T-helper 9 cell (primary cell): ENCODE measurements around the gene HERC3.
A peak's percentile ranks its signal among the peaks of the same experiment; 100 is the strongest.

ENCODE experiments used
- DNase-seq: peaks from one replicate; pipeline ENCODE4 v3.0.0-alpha.2; 2020
- total RNA-seq, 2 donors: gene quantifications; one replicate each; lab custom pipeline; 2026; lab: John Stamatoyannopoulos, UW

HERC3 gene
- total RNA-seq = 2.1 to 7.2 reads per million in 2 donors

DNA sequence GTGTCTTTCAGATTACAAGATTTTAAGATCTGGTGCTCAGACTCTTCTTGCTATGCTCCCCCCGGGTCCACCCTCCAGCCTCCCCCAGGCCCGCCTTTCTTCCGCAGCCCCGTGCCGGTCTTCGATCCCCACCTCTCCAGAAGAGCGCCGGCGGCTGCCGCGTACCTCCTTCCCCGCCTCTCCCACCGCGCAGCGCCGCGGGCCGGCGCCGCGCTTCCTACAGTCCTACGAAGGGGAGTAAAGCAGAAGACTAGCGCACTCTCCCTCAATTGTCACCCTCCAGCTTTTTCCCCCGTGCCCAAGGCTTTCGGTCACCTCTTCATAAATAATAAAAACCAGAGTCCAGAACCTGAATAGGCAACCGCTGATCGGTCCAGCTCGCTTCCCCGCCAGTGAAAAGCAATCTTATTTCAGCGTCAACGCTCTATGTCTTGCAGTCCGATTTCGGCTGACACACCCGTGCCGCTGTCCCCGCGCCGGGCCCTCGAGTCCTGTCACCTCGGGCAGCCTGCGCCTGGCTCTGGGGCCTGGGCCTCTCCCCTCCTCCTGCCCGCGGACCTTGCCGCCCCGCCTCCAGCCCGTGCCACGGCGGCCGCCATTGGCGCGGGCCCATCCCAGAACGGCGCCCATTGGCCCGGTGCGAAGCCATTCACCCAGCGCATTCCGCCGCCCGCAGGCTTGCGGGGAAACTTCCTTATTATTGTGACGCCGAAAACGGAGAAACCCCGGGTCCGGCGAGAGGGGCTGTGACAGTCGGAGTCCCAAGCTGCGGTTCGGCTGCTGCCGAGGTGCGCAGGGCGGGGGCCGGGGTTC, at the start of gene HERC3:
Gene HERC3 (plus strand): TSS at position 694 of the 813 bp plus-strand sequence. CDS start 13,344 bp downstream, outside the sequence.
- DNase-seq = peak; percentile 84

DNA sequence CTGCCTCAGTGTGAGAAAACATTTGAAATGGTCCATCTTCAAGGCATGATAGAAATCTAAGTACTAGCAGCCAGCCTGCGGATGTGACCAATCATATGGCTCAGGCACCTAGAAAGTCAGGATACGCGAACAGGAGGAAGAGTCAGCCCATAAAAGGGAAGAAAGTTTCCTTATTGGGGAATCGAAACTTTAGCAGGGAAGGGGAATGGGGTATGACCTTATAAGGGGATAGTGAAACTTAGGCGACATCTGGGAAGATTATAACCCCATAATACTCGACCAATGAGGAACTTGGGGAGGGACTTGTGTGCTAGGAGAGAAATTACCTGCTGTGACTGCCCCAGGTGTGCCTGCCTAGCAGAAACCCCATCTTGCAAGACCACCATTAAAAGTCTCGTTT, 42.5 kb upstream of the HERC3 start:
- DNase-seq = no peak

DNA sequence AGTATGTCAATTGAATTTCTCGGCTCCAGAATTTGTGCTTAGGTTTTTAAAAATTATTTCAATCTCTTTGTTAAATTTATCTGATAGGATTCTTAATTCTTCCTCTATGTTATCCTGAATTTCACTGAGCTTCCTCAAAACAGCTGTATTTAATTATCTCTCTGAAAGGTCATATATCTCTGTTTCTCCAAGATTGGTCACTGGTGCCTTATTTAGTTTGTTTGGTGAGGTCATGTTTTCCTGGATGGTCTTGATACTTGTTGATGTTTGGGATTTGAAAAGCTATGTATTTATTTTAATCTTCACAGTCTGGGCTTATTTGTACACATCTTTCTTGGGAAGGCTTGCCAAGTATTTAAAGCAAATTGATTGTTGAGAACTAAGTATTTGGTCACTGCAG, 24.7 kb upstream of the HERC3 start:
- no peak for DNase-seq

DNA sequence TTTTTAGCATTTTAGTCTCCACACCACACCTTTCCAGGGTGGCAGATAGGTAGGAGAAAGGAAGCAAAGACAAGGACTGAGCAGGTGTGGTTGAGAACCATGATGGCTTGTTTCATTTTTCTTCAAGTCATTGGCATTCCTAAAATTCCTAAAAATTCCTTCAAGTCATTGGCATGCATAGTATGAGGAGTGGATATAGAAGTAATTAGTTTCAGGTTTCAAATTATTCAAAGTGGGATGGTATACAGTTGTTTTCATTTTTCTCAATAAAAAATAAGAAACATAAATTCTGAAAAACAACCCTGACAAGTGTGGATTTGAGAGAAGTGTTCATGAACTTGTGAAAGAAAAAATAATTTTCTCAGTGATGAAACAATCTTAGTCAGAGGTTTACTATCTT, 22.3 kb upstream of the HERC3 start:
- no peak for DNase-seq

DNA sequence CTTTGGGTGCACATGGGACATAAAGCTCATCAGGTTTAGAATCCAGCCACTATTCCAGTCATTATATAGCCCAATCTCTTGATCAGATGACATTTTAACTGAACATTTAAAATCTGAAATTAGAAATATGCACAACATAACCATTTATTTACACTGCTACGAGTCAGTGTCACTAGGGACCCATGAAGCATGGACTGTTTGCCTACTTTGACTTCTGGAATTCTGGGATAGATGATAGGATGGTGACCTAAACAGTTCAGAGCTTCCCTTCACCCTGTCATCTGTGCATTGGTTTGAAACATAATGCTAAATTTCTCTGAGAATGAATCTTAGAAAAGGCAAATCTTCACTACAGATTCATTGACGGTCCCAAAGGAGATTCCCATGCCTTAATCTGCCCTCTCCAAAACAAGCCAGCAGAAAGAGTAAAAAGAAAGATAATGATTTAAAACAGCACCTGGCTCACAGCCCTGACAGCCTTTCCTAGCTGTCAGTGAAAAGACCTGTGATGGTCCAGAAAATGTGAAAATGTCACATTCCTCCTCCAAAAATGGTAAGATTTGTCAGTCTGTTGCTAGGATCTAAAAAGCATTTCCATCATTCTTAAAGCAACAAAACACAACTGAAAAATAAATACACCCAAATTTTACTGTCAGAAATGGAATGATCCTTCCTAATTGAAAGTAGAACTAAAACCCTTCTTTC, 18.9 kb upstream of the HERC3 start:
- DNase-seq = no peak

DNA sequence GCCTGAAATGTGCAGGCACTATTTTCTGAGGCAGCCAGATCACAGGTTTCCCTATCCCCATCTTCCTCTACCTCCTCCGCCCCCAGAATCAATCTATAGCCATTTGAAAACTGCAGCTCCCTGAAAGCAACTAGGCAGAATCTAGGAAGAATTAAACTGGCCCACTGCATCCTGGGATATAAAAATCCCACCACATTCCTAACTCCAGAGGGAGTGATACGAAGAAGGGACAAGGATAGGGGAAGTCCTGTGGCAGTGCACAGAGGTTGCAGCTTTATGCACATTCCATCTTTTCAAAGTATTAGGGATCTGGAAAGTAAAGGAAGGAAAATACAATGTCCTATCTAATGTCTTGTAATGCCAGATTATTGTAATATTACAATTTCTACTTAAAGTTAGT, 18.3 kb upstream of the HERC3 start:
- DNase-seq = no peak

DNA sequence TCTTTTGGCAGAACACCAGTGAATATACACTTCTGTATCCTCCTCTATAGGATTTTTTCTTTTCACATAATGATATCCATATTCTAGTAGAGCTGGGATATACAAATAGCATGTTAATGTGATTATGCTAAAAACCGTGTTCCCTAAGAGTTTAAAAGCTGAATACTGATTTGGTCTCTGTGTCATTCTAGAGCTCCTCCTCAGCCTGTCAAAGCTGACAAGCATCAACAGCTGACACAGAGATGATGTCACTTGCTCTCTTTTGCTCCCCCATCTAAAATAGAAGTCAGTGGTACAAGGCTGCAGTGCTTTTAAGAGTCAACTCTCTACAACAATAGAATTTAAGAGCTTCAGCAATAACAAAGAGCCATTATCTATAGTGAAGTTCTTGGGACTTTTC, 17.1 kb upstream of the HERC3 start:
- no peak for DNase-seq

DNA sequence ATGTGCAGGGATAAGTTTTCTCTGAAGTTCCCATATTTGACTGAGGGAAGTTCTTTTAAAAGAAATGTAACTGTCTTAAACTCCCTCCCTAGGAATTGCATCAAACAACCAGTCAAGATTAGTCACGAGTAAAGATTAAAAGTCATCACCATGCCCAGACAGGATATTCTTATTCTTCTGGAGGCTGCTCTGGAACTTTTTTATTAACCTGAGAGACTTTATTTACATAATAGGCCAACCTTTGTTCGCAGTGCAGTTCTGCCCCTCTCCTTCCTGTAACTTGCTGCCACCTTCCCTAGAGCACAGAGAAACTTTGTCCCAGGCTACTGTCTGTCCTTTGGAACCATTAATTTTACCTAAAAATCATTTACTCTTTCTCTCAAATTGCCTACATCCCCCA, 9.8 kb upstream of the HERC3 start:
- DNase-seq = no peak

DNA sequence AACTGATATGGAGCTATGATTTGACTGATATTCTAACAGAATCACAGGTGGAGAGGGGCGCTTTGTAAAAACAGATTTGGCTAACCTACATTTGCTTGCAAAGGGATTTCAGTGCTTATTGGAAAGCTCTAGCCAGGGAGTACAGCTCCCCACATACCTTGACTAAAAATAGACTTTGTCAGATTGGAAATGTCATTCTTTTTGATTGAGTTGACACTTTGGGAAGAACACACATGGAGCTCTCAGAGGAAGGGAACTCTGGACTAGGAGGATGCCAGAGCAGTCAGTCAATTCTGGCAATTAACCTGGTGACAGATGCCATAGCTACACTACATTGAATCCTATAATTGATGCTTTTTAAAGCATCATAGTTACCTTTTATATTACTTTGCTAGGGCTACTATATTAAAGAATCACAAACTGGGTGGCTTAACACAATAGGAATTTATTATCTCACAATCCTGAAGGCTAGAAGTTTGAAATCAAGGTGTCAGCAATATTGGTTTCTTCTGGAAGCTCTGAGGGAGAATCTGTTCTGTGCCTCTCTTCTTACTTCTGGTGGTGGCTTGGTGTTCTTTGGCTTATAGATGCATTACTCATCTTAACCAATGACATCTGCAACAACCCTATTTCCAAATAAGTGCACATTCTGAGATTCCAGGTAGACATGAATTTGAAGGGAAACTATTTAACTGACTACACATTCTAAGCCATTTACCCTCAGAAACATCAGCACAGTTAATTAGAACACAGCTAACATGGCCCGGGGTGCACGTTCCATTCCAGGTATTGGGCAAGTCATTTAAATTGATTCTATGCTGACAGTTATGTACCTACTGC, 8.4 kb upstream of the HERC3 start:
- no peak for DNase-seq

DNA sequence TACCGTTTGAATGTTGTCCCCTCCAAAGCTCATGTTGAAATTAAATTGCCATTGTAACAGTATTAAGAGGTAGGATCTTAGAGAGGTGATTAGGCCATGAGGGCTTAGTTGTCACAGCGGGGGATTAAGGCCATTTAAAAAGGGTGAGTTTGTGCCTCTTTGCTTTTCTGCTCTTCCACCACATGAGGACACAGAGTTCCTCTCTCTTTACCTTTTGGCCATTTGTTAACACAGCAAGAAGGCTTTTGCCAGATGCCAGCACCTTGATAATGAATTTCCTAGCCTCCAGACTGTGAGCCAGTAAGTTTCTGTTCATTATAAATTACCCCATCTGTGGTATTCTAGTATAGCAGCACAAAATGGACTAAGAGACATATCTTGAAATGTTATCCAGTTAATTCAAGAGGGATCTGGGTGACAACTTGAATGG, 7.8 kb upstream of the HERC3 start:
- DNase-seq = no peak

DNA sequence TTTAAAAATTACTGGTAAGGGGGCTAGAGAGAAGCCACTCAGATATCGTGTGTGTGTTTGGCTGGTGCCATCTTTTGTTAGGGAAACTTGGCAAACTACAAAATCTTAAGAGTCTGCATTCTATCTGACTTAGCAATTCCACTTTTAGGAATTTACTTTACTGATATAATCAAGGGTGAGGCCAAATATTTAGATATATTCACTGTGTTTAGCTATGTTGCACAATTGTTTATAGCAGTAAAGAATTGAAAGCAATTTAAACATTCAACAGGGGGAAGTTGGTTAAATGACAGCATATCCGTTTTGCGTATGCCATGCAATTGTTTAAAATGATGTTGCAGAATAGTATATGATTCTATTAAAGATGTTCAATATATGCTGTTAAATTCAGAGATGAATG, 6.4 kb upstream of the HERC3 start:
- DNase-seq = no peak

DNA sequence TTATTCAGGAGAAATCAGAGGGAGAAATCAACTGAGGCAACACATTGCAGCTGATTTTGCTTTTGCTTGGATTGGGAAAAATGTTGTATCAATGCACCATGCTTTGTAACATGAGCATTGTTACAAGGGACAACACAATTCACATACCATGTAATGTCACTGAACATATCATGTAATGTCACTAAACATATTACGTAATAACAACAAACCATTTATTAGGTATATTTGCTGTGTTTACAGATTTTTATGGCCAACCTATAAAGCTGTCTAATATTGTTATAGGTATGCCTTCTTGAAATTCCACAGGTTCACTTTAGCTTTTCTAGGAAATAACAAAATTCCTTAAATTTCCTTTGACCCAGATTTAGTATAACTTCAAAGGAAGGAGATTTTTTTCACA, 5.0 kb upstream of the HERC3 start:
- DNase-seq = no peak

DNA sequence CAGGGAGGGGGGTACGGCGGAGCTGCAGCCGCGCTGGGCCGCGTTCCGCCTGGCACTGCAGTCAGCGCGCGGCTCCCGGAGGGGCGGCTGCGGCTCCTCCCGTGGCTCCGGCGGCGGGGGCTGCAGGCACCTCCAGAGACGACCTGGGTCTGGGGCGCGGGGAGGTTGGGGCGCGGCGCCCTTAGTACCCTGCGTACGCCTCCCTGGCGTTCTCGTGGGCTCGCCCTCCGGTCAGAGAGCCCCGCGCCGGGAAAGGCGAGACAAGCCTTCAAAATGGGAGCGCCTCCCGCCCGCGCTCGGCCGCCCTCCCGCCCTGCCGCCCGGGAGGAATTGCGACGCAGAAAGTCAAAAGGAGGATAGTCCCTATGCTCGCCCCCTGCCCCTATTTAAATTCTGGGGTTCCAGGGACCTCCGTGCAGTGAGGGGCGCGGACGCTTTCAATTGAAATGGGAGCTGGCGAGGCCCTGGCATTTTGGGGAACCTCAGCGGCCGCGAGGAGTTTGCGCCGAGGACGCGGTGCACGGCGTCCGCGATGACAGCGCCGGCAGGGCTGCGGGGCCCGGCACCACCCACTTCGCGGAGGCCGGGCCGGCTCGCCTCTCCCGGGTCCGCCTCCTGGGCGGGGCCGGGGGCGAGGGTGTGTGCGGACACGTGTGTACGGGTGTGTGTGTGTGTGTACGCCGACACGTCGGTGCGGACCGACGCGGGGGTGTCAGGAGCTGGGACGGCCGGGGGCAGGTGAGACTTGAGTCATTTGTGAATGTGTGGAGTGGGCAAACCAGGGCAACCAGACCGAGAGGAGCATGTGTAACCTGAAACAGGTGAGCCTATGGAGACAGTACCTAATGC, 544 bp downstream of the HERC3 start:
- peak; percentile 72 for DNase-seq

DNA sequence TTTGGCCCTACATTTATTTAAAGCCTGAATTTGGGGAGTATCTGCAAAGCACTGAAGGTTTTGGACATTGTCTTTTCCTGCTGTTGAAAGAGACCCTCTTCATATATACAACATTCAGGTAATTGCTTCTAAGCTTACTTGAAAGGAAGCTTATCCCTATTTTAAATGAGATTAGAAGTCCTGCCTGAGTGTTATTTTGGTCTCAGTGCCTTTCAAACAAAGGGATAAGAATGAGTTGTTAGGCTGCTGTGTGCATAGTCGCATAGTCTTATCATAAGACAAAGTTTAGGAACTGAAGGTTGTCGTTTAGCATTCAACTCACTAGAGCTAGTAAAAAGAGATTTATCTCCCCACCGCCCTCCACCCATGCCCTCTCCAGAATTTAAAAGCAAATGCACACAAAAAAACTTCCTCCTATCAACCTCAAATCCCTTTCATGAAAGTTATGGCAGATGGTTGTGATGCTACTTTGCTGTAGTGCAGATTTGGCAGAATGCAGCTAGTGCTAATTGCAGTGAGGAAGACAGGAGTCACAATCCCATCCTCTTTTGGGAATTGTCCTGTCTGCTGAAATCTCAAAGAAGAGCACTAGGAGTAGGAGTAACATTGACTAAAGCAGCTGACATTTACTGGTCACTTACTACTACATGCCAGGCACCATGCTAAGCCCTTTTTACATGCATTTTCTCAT, 5.8 kb downstream of the HERC3 start:
- no peak for DNase-seq

DNA sequence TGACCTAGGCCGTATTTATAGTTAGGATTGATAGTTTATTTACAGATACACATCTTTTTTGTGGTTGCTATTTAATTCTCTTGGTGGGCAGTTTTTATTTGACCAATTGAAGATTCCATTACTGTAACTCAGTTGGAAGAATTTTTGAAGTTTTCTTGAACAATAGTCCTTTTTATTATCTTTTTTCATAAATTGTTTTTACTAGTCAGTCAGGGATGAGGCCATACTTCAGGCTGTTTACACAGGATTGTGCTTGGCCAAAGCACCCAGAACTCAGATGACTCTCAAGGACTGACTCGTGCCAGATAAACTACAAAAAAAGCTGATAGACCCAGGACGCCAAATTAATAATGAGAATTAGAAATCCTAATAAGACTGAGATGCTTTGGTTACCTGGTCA, 7.0 kb downstream of the HERC3 start:
- no peak for DNase-seq

DNA sequence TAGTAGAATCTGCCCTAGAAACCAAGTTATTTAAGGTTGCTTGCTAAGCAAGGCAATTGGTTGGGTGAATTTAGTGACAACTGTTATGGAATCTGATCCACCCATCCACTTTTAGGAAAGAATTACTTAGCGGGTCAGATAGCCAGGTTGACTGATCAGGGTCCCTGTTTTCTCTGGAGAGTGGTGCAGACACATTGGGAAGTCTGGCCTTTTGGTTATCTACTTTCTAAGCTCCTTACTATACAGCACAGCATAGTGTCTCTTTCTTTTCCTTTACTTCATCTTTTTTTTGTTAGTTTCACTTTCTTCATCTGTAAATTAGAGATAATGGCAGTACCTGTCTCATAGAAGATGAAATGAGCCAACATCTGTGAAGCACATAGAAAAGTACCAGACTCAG, 7.4 kb downstream of the HERC3 start:
- DNase-seq = no peak

DNA sequence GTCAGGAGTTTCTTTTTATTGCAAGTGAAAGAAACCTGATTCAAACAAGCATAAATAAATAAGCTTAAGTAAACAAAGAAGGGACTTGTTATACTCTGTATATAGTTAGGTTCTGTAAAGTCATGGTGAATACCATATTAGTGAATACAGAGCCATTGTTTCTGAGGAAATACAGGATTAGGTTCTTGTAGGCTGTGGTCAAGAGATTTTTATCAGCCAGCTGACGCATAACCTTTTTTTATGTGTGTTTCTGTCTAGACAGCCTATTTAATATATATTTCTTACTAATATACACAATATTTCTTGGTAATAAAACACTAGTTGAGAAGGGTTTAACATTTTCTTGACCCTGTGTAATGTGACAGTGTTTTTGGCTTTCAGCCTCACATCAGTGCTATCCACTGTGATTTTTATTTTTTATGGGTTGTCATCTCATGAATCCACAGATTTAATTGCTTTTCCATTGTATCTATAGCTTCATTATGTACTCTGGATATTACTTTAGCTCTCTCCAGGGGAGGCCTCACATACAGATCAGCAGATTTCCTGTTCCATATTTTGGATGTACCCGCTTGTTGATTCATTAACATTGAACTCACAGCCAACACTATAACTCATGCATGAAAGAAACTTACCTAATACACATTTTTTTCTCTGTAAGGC, 8.0 kb downstream of the HERC3 start:
- no peak for DNase-seq

DNA sequence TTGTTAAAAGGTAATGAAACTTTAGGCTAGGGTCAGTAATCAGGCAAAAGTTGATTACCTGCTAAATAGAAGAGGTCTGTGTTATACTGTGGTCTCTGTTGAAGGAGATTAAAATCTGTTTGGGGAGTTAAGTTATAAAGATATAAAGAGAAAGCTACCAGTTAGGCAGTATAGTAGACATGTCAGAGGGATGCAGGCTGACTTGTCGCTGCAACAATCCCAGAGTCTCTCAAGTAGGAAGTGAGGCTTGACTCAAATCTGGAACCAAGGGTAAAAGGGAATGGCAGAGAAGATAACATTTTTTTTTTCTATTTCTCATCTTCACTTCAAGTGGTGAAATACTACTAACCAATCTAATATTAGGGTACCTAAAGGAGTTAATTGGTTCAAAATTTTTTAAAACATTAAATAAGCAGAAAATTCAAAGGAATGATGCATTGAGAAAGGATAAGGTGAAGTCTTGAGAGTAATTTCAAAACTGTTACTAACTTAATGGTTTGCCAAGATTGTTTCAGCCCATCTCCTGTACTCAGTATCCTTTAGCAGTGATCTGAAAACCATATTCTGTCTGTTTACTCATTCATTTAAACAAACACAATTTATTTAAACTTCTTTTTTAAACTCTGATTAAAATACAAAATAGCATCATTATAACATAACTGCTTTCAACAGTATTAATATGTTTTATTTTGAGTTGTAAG, 12.8 kb downstream of the HERC3 start:
- no peak for DNase-seq

DNA sequence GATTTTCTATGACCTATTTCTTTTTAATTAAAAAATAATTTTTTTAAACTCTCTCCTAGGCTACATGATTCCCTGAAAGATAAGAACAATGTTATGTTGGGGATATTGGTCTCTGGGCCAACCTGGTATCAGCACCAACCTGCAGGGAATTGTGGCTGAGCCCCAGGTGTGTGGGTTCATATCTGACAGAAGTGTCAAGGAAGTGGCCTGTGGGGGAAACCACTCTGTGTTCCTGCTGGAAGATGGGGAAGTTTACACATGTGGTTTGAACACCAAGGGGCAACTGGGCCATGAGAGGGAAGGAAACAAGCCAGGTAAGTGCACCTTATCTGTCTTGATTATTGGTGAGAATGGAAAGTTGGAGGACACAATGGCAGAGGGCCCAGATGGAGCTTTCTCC, 13.5 kb downstream of the HERC3 start:
- DNase-seq = peak; percentile 9

DNA sequence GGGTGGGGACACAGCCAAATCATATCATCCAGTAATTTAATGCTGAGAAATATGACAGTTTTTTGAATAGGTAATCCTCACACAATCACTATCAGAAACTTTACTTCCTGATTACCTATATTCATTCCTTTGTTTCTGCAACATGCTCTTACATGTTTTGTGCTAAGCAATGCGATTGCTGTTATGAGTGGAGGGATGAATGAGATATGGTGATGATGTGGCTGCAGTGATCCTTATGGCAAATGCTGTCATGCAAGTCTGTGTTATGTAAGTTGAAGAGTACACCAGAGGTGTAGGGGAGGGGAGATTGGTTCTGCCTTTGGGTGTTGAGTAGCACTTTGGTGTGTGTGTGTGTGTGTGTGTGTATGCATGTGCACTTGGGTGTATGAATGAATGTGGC, 14.6 kb downstream of the HERC3 start:
- DNase-seq = no peak

DNA sequence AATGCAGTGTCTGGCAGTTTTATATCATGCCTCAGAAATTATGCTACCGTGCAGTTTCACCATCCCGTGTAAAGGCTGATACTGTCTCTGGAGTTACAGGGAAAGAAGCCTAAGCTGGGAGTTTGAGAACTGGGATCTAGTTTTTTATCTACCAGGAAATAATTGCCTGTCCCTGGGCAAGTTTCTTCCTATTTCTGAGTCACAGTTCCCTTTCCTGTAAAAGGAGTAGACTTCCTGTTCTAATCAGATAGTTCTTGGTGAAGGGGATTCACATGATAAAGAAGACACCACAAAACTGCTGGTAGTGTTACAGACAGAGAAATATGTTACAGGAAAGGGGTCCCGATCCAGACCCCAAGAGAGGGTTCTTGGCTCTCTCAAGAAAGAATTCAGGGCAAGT, 17.1 kb downstream of the HERC3 start:
- no peak for DNase-seq
